A549 (cell line): ENCODE measurements around the gene HTRA2. TPM values are rescaled to one million over a fixed set of nuclear protein-coding genes. Genes with fewer than 3 reads are reported as not detected.

Experiments
- ATAC-seq, 2 experiments: fragments of 200-7000 bp in 1 of 2; fragments of >200 bp in 1 of 2; cut with Nextera tagmentation in 1 of 2; cut with Tn5 transposase in 1 of 2; 3 replicates each; pipeline versions ENCODE4 v1.8.0 to v1.9.1; 2018 to 2020; ENCODE audit warnings: mild to moderate bottlenecking in 1 of 2, moderate library complexity in 1 of 2
- CTCF ChIA-PET: fragments of 300-600 bp; sonication (Branson Sonifier 250); formaldehyde crosslinking; extraction: SDS; loops from one replicate; lab custom pipeline; 2021; ENCODE audit warnings: antibody characterized with exemption, inconsistent platforms; lab: Yijun Ruan, JAX
- POLR2A ChIA-PET: fragments of 350-600 bp; formaldehyde crosslinking; extraction: SDS; loops from one replicate; lab custom pipeline; 2021; ENCODE audit warnings: antibody characterized with exemption, inconsistent platforms; lab: Yijun Ruan, JAX
- DNase-seq, 2 experiments: peaks; one replicate each; pipeline versions ENCODE4 v3.0.0 to v3.0.0-alpha.2; 2011 to 2016; ENCODE audit warnings: low read depth in 1 of 2, low spot score in 1 of 2
- FAIRE-seq: peaks from 2 replicates; lab custom pipeline; 2011; peaks lifted over from hg19 to GRCh38; lab: Jason Lieb, UNC
- H3K27ac ChIP-seq, 2 experiments: fragments of >200 bp; sonication (Bioruptor Twin); formaldehyde crosslinking; 3 replicates each; pipeline ENCODE4 v1.5.1; 2016 to 2017
- H3K4me1 ChIP-seq: fragments of >200 bp; sonication (Bioruptor Twin); formaldehyde crosslinking; 3 replicates; pipeline ENCODE4 v1.6.1; 2016
- H3K4me2 ChIP-seq: fragments of >200 bp; sonication (Bioruptor Twin); formaldehyde crosslinking; 3 replicates; pipeline ENCODE4 v1.6.1; 2016
- H3K4me3 ChIP-seq: fragments of >200 bp; sonication (Bioruptor Twin); formaldehyde crosslinking; 3 replicates; pipeline ENCODE4 v1.5.1; 2016
- H3K9me3 ChIP-seq: fragments of >200 bp; sonication (Bioruptor Twin); formaldehyde crosslinking; 3 replicates; pipeline ENCODE4 v1.6.1; 2016
- ATOH8 ChIP-seq: fragments of 250-450 bp; sonication (Bioruptor Pico); IDR thresholded peaks from 2 replicates; pipeline ENCODE4 v1.5.0; 2020; ENCODE audit warnings: low read depth, mild to moderate bottlenecking, moderate library complexity
- BHLHE40 ChIP-seq: IDR thresholded peaks from 2 replicates; pipeline ENCODE4 v1.6.1; 2012; ENCODE audit warnings: low read depth, low read length, inconsistent platforms
- CBX8 ChIP-seq: fragments of 200-600 bp; sonication (generic); IDR thresholded peaks from 2 replicates; pipeline ENCODE4 v1.6.1; 2016
- E2F6 ChIP-seq: IDR thresholded peaks from 2 replicates; pipeline ENCODE4 v1.6.1; 2012; ENCODE audit warnings: low read depth, borderline replicate concordance
- EHF ChIP-seq: fragments of 250-450 bp; sonication (Bioruptor Pico); IDR thresholded peaks from 2 replicates; pipeline ENCODE4 v1.5.0; 2020; ENCODE audit warnings: mild to moderate bottlenecking
- ELK1 ChIP-seq: fragments of 150-350 bp; IDR thresholded peaks from 2 replicates; pipeline ENCODE4 v1.6.1; 2014; ENCODE audit warnings: low read depth, mild to moderate bottlenecking, low read length
- FOSB ChIP-seq: fragments of 250-450 bp; sonication (Bioruptor Pico); IDR thresholded peaks from 2 replicates; pipeline ENCODE4 v1.5.0; 2020; ENCODE audit warnings: mild to moderate bottlenecking, moderate library complexity
- FOXS1 ChIP-seq: fragments of 250-450 bp; sonication (Bioruptor Pico); IDR thresholded peaks from 2 replicates; pipeline ENCODE4 v1.5.0; 2020; ENCODE audit warnings: mild to moderate bottlenecking, moderate library complexity
- GATA3 ChIP-seq: IDR thresholded peaks from 2 replicates; pipeline ENCODE4 v1.6.1; 2012; ENCODE audit warnings: borderline replicate concordance
- HES2 ChIP-seq: fragments of >200 bp; sonication (Bioruptor Twin); formaldehyde crosslinking; IDR thresholded peaks from 2 replicates; pipeline ENCODE4 v1.6.1; 2016
- HMGXB4 ChIP-seq: fragments of 250-450 bp; sonication (Bioruptor Pico); IDR thresholded peaks from 2 replicates; pipeline ENCODE4 v1.5.0; 2021; ENCODE audit warnings: mild to moderate bottlenecking, moderate library complexity, borderline replicate concordance
- HOXB13 ChIP-seq: fragments of 250-450 bp; sonication (Bioruptor Pico); IDR thresholded peaks from 2 replicates; pipeline ENCODE4 v1.5.0; 2020; ENCODE audit warnings: low read depth, mild to moderate bottlenecking, moderate library complexity
- JUN ChIP-seq, 2 experiments: fragments of >200 bp; sonication (Bioruptor Twin); formaldehyde crosslinking; IDR thresholded peaks; 2 replicates in 1 of 2; 3 replicates in 1 of 2; pipeline ENCODE4 v1.6.1; 2016 to 2017
- KDM1A ChIP-seq: fragments of 200-600 bp; sonication (generic); IDR thresholded peaks from 2 replicates; pipeline ENCODE4 v1.6.1; 2016; ENCODE audit warnings: low read depth, mild to moderate bottlenecking
- MAFK ChIP-seq: fragments of 450-650 bp; IDR thresholded peaks from 2 replicates; pipeline ENCODE4 v1.6.1; 2014; ENCODE audit not compliant: partially characterized antibody
- MAX ChIP-seq: IDR thresholded peaks from 2 replicates; pipeline ENCODE4 v1.6.1; 2012
- MYC ChIP-seq: IDR thresholded peaks from 2 replicates; pipeline ENCODE4 v1.6.1; 2012; ENCODE audit warnings: mild to moderate bottlenecking, inconsistent platforms, low read length, improper control_type of control experiment, borderline replicate concordance
- NPAS2 ChIP-seq: fragments of 250-450 bp; sonication (Bioruptor Pico); IDR thresholded peaks from 2 replicates; pipeline ENCODE4 v1.8.0; 2022; ENCODE audit warnings: mild to moderate bottlenecking, moderate library complexity, borderline replicate concordance
- POLR2AphosphoS2 ChIP-seq: conservative IDR thresholded peaks from 2 replicates; pipeline ENCODE4 v1.6.1; 2012; ENCODE audit warnings: low read length, improper control_type of control experiment, inconsistent platforms
- RCOR1 ChIP-seq: fragments of 150-350 bp; IDR thresholded peaks from 2 replicates; pipeline ENCODE4 v1.6.1; 2014; ENCODE audit warnings: antibody characterized with exemption, low read length, low read depth
- REST ChIP-seq: fragments of 200-600 bp; sonication (generic); IDR thresholded peaks from 2 replicates; pipeline ENCODE4 v1.6.1; 2016; ENCODE audit warnings: antibody characterized with exemption, mild to moderate bottlenecking, moderate library complexity
- SREBF2 ChIP-seq: fragments of 450-650 bp; IDR thresholded peaks from 2 replicates; pipeline ENCODE4 v1.6.1; 2014; ENCODE audit warnings: mild to moderate bottlenecking, moderate library complexity
- ZSCAN20 ChIP-seq: fragments of 250-450 bp; sonication (Bioruptor Pico); IDR thresholded peaks from 2 replicates; pipeline ENCODE4 v1.8.0; 2022; ENCODE audit warnings: mild to moderate bottlenecking, moderate library complexity
- WGBS: methylation state at CpG from one replicate; pipeline ENCODE4 v1.1.6; 2017; ENCODE audit errors: missing lambda C conversion rate; 5-methylcytosine and 5-hydroxymethylcytosine counted together
- polyA plus RNA-seq, 4 experiments: library from polyadenylated mRNA; depleted of rRNA in 3 of 4; stranded (reverse); fragments of >200 nt; fragmentation: RNase III in 1 of 4; extraction: RNeasy Plus Mini Kit Qiagen cat#74134 plus additional on column Dnase treatment in 1 of 4; gene quantifications; 2 replicates in 3 of 4; 3 replicates in 1 of 4; pipeline ENCODE4 v1.2.3, GENCODE V29; 2011 to 2017

Gene HTRA2
- polyA plus RNA-seq, 2 of the 4 experiments (the other 2 are of a cell fraction) = 28.7 to 36.5 TPM

- WGBS = 75% methylated on average over 56 of the region's 65 CpGs
- CTCF ChIA-PET = interaction anchor here (1.2 to 15.5 kb wide), 4 partner anchors 12 to 88 kb away, joined by 4 to 184 read pairs (median 10); partner anchors contain the start of genes CCDC142, MRPL53 and TTC31
- Histone ChIP-seq H3K4me1 (peaks cover 13% of the 10 kb centered on the region), H3K27ac (no peak within 1 kb of the TSS)
- TF ChIP-seq MAX (0 out of 2 replicates have a peak, but pooled peaks have one; percentile 4), BHLHE40 (no peak), ATOH8 (CRISPR knock-in tag) (no peak), EHF (CRISPR knock-in tag) (no peak)
- TF ChIP-seq, all 56 proteins: peak for 1
- H3K4me2 ChIP-seq = no peak within 1 kb of the TSS
- POLR2A ChIA-PET = no interaction called here
- ATAC-seq = no peak
- no peak for DNase-seq
- H3K9me3 ChIP-seq = no peaks in the 10 kb centered on the region
- H3K4me3 ChIP-seq = no peak within 1 kb of the TSS
- no peak for FAIRE-seq
Observed at GRCh38 chr2:74499267-74499939, 30.3 kb upstream of the HTRA2 start, which contains the start of gene LBX2. Gene LBX2 (minus strand): TSS chr2:74499603. CDS start chr2:74499537, 66 bp downstream.

GRCh38 chr2:74499940-74500577 is 29.7 kb upstream of the HTRA2 start:
- Histone ChIP-seq H3K9me3 (no peaks in the 10 kb centered on the region), H3K4me1 (peaks cover 13% of the 10 kb centered on the region), H3K4me2 (no peak overlapping the region)
- CTCF ChIA-PET = interaction anchor here (0.8 to 15.5 kb wide), 7 partner anchors 13 to 375 kb away, joined by 3 to 184 read pairs (median 4); partner anchors contain the start of genes AUP1, CCDC142, HTRA2 and MRPL53
- no peak for ATAC-seq
- DNase-seq = no peak
- TF ChIP-seq KDM1A (no peak), HES2 (no peak), E2F6 (no peak), POLR2AphosphoS2 (no peak), FOSB (no peak), CBX8 (no peak), ZSCAN20 (CRISPR knock-in tag) (no peak), HOXB13 (no peak), HMGXB4 (CRISPR knock-in tag) (no peak)
- TF ChIP-seq, all 56 proteins: peak for 0
- H3K27ac ChIP-seq = no peak overlapping the region
- no peak for FAIRE-seq
- no peak overlapping the region for H3K4me3 ChIP-seq
- POLR2A ChIA-PET = interaction anchor here (1.1 to 1.6 kb wide), 2 partner anchors 11 to 17 kb away, joined by 4 to 5 read pairs; partner anchors contain the start of genes CCDC142 and TTC31
- WGBS = 81% methylated on average over 15 of the region's 15 CpGs

GRCh38 chr2:74500578-74500946 is 29.2 kb upstream of the HTRA2 start:
- Histone ChIP-seq H3K9me3 (no peaks in the 10 kb centered on the region), H3K4me3 (no peak overlapping the region), H3K4me1 (peaks cover 18% of the 10 kb centered on the region), H3K4me2 (no peak overlapping the region), H3K27ac (no peak overlapping the region)
- FAIRE-seq (no peak), ATAC-seq (no peak), DNase-seq (no peak)
- CTCF ChIA-PET = interaction anchor here (0.8 to 15.5 kb wide), 7 partner anchors 13 to 375 kb away, joined by 3 to 184 read pairs (median 4); partner anchors contain the start of genes AUP1, CCDC142, HTRA2 and MRPL53
- POLR2A ChIA-PET = interaction anchor here (1.0 to 1.6 kb wide), 3 partner anchors 11 to 88 kb away, joined by 3 to 5 read pairs (median 4); partner anchors contain the start of genes CCDC142 and TTC31
- TF ChIP-seq EHF (CRISPR knock-in tag) (no peak), FOXS1 (no peak), ELK1 (no peak), JUN (IDR thresholded peaks at IDR 0.05) (no peak), RCOR1 (no peak), GATA3 (no peak), NPAS2 (CRISPR knock-in tag) (no peak), SREBF2 (no peak), MAFK (no peak), REST (no peak), MYC (no peak), BHLHE40 (no peak)
